GM19324 (cell line): Measurements from ENCODE around the gene GAS2L2.

Source experiments
- ATAC-seq: cut with Tn5 transposase; IDR thresholded peaks from one replicate; pipeline ENCODE4 v1.9.1; 2021; ENCODE audit warnings: mild to moderate bottlenecking, moderate library complexity; ENCODE audit not compliant: unreplicated experiment, low FRiP score

The GAS2L2 gene

DNA sequence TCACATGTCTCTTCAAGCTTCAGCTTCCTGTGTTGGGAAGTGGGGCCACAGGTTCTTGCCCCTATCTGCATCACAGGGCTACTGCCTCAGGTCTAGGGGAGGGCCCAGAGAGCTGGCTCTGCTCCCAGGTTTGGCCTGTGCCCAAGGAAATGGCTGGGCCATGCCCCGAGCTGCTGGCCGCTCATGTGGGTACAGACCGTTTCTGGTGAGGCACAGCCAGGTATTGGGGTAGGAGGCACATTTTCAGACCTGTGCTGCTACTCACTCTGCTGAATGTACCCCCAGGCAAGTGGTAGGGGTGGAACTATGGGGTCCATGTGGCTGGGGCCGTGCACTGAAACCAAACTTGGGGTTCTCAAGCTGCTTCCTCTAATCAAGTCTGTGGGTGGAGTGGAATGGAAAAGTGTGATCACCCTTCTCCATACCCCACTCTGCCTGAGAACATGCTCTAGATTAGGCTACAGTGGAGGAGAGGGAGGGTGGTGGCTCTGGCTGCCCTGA, 4.6 kb downstream of the GAS2L2 start:
- no peak for ATAC-seq

DNA sequence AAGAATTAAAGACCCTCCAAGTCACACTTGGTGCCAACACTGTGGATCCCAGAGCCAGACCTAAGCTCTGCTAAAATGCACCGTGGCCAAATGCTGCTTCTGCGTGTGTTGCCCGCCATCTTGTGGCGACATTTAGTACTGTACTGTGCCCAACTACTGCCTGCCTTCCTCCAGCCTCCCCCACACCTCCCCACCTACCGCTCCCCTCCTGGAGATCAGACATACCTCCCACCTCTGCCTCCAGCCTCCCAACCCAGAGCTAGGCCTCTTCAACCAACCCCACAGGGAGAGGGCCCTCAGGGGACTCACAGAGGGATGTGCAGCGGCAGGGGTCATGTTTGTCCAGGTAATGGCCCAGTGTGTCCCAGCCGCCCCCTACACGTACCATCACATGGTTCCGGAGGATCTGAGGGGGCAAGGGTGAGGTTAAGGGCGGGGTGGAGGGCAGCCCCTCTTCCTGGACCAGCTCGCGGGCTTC, 5.5 kb downstream of the GAS2L2 start:
- ATAC-seq, result no peak

DNA sequence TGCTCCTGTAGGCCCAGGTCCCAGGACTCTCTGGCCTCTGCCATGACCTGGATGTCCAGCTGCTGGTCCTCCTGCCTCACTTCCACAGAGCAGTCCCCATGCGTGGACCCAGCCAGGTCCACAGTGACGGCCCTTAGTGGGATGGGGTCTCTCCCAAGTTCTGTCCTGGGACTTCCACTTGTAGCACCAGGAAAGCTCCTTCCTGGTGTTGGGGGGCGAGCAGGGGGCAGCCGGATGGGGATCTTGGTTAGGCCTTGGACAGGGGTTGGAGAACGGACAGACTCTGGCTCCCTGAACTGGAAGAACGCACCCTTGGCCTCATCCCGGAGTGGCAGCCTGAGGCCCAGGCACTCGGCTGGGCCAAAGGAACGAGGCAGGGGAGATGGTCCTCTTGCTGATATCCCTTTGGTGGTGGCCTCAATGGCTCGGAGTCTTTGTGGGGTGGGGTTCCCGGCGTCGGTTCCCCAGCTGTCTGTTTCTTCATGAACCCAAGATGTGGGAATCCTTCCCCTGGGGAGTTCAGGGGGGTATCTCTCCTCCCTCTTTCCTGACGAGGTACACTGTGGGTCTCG, 7.2 kb downstream of the GAS2L2 start:
- no peak for ATAC-seq

DNA sequence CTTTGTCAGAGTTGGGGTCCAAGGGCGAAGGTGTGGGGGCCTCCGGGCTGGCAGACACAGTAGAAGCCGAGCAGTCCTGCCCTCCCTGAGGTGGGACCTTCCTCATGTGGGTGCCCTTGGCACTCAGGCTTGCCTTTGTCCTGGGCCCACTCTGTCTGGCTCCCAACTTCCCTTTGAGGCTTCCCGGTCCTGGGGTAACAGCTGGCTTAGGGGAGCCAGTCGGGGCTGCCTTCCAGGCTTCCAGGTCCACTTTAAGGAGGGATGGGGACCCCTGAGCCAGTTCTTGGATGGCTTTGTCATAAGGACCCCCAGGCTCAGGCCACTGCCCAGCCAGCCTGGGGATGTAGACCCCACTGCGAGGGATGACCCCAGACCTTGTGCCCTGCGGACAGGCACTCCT, 7.8 kb downstream of the GAS2L2 start:
- no peak for ATAC-seq

DNA sequence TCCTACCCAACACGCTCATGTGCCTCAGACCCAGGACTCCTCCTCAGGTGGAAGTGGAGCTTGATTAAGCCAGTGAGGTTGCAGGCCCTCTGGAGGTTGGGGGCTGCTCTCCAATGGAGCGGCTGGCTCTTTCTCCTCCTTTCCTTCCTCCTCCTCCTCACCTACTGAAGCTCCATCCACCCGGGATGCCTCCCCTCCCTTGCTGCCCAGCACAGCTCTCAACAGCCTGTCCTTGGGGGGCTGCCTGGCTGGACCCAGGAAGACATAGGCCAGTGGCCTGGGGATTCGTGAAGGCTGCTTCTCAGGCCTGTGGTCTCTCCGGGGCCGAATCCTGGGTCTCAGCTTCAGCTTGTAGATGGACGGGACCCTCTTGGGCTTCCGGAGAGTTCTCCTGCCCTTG, 8.2 kb downstream of the GAS2L2 start:
- no peak for ATAC-seq

DNA sequence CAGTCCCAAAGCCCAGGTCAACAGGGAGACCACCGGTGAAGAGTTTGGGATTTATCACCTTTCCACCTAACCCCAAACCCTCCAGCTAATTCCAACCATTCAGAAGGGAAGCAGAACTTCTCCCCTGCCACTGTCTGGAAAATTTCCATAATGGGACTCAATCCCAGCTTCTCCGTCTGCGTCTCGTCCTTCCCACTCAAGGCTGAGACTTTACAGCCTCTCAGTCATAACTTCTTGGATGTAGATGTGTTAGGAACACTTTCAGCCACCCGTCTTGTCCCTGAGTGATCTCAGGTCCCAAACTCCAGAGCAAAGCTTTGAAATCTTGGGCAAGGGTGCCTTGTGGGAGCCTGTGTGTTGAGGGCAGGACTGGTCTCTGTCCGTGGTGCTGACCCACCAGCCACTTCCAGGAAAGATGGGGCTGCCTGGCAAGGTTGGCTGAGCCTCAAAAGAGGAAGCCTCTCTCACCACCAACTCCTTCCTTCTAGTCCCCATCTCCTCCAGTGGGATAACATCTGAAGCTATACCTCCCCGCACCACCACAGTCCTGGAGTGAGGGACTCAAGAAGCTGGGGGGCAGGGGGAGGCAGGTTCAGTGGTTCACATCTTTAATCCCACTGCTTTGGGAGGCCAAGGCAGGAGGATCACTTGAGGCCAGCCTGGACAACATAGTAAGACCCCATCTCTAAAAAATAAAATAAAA, 9.3 kb downstream of the GAS2L2 start:
- no peak for ATAC-seq

DNA sequence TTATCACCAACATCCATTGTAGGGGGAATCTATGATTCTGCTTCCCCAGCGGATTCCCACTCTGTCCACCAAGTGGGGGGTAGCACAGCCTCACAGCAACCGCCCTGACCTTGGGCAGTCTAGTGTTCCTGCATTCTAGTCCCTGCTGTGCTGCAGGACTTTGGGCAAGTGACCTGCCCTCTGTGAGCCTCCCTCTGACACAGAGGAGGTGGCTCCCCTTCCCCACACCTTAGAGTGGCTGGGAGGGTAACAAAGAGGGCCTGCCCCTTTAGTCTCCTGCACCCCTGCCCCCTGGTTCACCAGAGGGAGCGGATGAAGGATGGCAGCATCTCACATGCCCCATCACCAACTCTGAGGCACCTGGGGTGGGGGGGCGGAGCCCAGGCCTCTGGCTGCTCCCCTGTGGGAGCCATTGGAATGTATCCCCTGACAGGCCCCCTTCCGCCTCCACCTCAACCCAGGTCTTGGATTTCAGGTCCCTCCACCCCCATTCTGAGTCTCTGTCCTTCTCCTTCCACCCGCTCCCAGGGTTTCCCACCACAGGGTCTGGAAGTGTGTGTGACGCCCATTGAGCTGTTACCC, 10.1 kb downstream of the GAS2L2 start:
- ATAC-seq, result no peak

DNA sequence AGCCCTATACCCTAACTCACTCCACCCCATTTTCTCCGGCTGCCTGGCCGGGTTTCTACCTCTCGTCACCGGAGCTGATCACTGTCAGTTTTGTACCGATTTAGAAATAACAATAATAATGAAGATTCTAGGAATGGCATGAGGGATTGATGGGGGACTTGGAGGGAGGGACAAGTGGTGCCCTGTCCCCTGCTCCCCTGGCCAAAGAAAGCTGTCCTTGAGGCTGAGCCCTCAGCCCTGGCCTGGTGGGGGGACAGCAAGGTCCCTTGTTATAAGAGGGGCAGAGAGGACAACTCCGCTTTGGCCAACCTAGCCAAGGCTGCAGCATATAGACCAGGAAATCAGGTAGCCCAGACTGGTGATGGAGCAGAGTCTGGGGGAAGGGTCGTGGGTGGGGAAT, 10.5 kb downstream of the GAS2L2 start:
- ATAC-seq, result no peak

DNA sequence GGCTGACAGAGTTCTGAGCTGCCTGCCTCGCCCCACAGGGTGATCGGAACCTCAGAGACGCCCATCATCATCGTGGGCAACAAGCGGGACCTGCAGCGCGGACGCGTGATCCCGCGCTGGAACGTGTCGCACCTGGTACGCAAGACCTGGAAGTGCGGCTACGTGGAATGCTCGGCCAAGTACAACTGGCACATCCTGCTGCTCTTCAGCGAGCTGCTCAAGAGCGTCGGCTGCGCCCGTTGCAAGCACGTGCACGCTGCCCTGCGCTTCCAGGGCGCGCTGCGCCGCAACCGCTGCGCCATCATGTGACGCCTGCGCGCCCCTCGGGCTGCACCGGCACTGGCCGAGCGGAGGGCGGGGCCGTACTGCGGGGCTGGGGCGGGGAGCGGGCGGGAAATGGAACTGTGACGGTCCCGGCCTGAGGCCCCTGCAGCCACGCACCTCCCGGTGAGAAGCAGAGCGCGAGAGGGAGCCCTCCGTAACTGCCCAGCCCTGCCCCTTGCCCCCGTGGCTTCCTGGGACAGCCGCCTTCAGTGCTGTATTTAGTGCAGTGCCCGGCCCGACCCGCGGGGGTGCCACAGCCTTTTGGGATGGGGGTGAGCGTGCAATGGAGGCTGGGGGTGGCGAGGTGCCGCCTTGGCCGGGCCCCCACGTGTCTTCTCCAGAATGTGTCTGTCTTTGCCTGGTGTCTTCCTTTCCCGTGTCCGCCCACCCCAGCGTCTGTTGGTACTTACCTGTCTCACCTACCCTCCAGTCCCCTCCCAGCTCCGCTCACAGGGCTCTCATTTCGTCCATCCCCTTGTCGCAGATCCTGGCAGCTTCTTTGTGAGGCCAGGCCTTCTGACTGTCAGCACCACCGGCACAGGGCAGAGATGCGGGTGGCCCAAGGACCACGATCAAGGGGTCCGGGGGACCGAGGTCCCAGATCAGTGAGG, 11.8 kb downstream of the GAS2L2 start:
- ATAC-seq, result no peak

DNA sequence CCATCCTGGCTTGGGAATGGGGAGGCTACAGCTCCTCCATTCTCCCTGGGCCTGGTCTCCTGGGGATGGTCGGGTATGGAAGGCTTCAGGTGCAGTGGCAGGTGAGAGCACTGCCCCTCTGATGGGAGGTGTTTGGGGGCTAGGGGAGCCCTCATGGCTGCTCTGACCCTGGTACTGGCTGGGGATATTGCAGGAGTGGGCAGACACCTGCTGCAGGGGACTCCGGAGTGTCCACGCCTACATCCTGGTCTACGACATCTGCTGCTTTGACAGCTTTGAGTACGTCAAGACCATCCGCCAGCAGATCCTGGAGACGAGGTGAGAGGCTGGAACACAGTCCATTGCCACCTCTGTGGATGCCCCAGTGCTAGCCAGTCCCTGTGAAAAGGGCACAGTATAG, 12.8 kb downstream of the GAS2L2 start:
- no peak for ATAC-seq

DNA sequence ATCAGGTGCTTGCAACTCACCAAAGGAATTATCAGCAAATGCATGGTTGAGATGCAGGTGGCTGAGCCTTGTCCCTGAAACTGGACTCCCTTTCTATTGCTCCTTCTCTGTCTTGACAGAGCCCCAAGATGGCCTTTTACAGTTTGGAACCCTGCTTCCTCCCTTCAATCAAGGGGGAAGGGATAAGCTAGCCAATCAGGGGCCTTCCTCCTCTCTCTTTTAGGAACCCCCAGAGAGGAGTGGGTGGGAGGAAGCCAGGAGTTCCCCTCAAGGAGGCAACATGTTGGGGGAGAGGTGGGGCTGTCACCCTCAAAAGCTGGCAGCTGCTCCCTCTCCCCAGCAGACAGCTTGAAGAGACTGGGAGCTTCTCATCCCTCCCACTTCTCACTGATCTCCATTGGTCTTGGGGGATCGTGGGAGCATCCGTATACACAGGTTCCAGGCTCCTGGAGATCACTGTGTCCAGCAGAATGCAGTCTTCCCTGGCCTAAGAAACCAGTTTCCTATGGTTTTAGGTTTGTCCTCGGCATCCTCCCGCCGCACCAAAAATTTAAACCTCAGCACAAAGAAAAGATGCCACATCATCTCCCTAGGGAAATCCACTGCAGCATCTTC, 14.4 kb downstream of the GAS2L2 start:
- no peak for ATAC-seq

DNA sequence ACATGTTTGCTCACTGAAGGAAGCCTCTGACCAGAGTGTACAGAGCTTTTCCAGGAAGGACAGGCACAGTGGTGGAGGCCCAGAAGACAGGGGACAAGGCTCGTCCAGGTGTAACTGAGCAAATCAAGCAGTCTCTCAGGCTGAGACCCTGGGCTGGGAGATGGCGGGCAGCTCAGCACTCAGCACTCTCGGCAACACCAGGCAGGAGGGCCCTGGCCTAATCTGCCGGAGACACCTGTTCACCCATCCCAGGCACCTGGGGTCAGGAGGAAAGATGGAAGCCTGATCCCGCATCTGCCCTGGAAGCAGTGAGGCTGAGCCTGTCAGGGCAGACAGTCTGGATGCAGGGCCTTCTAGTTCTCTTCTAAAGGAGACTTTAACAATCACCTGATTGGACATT, 16.8 kb downstream of the GAS2L2 start:
- ATAC-seq, result no peak

DNA sequence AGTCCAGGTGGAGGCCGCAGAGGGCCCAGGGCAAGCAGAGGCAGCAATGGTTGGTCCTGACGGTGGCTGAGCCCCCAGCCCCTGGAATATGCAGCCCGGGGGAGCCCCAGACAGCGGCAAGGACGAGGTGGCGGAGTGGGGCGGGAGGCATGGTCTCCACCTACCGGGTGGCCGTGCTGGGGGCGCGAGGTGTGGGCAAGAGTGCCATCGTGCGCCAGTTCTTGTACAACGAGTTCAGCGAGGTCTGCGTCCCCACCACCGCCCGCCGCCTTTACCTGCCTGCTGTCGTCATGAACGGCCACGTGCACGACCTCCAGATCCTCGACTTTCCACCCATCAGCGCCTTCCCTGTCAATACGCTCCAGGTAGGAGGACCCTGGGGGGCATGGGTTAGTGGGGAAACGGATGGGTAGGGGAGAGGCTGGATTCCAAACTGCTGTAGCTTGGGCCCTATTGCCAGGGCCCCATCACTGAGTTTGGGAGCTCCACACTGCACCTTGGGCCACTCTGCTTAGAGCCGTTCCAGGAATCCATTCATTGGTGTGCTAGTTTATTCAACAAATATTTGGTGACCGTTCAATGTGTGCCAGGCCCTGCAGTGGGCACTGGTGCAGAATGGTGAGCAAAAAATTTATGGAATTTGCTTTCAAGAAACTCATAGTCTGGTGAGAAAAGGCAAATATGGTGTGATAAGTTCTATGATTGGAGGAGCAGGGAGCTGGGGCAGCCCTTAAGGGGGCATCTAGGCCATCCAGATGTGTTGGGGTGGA, 17.8 kb downstream of the GAS2L2 start:
- ATAC-seq, result no peak

DNA sequence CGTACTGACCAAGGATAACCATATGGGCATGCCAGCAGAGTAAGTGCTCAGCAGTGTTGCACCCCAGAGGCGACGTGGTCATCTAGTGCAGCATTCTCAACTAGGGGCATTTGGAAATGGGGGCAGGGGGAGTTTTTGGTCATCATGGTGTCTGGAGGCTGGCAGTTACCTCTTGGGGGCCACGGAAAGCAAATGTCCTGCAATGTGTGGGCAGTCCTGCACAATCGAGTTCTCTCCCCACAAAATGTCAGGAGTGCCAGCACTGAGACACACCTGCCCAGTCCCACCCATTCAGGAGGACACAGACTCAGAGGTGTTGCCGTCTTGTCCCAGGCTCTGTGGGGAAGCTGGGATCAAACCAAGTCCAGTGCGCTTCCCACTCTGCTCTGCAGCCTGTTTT, 18.6 kb downstream of the GAS2L2 start:
- ATAC-seq, result no peak

DNA sequence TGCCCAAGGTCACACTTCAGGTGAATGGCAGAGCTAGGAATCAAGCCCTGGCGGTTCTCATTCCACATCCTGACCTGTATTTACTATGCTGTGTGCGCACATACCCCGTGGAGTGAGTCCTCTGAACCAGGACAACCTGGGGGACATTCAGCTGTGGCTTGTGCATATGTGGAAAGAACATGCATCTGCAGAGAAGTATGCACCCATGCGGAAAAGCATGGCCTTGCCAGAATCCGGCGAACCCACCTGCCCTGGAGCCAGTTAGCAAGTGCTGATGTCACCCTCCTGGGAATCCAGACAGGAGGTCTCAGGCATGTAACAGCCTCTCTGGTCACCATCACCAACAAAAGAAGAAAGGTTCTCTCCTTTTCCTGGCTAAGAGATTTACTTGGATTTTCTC, 19.7 kb downstream of the GAS2L2 start:
- no peak for ATAC-seq

DNA sequence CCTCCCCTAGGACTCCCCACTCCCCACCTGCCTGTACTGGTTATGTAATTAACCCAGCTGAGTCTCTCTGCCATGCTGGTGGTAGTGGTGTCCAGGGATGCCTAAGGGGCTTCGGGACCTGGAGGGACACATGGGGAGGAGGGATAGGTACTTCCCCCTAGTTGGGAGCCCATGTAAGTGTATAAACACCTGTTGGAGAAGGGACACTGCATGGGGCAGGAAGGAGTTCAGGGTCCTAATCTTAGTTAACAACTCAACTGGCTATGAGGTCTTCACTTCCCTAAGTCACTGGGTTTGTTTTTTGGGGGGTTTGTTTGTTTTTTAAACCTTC, 20.3 kb downstream of the GAS2L2 start:
- ATAC-seq, result no peak

DNA sequence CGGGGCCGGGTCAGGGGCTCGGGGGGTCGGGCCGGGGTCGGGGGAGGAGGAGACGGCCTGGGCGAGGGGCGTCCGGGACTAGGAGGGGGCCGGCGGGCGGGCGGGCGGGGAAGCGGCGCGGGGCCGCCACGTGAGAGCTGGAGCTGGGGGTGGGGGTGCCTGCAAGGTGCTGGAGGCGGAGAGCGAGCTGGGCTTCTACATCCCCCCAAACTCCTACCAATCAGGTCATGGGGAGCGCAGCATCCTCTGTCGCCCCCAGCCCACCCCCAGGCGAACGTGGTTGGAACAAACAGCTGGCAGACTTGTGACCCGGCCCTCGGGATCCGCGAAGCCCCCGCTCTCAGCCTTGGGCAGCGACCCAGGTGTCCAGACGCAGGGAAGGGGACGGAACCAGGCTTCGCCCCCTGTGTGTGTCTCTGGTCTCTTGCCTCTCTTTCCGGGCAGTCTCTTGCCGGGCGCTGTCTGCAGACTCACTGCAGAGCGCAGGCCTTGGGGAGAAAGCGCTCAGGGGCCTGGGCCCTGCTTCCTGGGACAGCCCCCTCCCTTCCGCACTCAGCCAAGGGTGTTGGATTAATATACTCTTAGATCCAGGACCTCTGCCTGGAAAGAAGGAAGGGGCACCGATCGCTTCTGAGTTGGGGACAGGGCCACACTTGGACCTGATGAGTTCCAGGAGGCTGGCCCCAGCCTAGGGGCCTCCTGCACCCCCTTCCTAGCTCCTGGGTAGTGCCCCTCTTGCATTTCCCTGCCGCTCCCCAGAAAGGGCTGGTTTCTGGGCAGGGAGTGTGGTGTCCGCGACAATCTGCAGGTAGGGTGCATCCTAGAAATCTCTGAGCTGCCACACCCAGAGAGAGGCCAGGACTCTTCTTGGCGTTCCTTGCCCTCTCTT, 20.9 kb downstream of the GAS2L2 start:
- ATAC-seq, result no peak

DNA sequence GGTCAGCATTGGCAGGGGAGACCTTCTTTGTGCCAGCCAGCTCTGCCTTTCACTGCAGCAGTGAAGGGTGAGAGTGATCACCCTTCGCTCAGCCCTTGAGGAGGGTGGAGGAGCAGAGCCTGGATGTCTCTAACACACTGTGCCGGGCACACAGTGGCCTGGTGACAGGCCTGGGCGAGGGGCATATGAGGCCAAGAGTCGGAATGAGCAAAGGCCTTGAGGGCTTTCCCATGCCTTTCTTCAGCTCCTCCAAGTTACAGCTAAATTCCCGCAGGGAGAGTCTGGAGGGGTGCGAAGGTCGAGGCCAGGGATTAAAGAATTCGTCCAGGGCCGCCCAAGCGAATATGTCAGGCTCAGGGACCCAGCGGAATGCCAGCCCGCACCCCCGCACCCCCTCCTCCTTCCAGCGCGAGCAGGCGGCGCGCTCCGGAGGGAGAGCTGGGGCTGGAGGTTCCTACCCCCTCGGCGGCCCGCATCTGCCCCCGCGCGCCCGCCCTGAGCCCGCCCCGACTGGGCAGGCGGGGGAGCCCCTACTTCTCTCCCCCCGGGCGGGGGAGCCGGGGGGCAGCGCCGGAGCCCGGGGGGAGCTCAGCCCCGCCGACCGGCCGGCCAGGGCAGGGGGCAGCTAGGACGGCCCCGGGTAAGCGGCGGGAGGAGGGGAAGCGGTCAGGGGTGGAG, 21.7 kb downstream of the GAS2L2 start, which contains the start of gene RASL10B:
Gene RASL10B, plus strand, starts transcription at position 401 of the 678 bp plus-strand sequence. CDS start 3,546 bp downstream, outside the sequence.
- no peak for ATAC-seq
